HepG2 (cell line): ENCODE results near the gene MAS1L. TPM values are rescaled to one million over a fixed set of nuclear protein-coding genes. Genes with fewer than 3 reads are reported as not detected.

ENCODE experiments used
- ATAC-seq: fragments of 200-7000 bp; cut with Tn5 transposase; 3 replicates; pipeline ENCODE4 v1.9.1; 2020; ENCODE audit warnings: mild to moderate bottlenecking, moderate library complexity
- BruUV-seq: library from RNA; stranded (reverse); fragments of 400-500 nt; replicated peaks from 2 replicates; lab custom pipeline; 2021; lab: Mats Ljungman, UMichigan
- CTCF ChIA-PET: fragments of 300-600 bp; formaldehyde crosslinking; extraction: SDS; loops from one replicate; lab custom pipeline; 2021; ENCODE audit warnings: low total read pairs, inconsistent platforms, low intra/inter-chr PET ratio; lab: Yijun Ruan, JAX
- POLR2A ChIA-PET: fragments of 350-600 bp; sonication (Branson Sonifier 250); formaldehyde crosslinking; loops from one replicate; lab custom pipeline; 2020; ENCODE audit warnings: antibody characterized with exemption, inconsistent platforms; lab: Yijun Ruan, JAX
- DNase-seq: peaks from one replicate; pipeline ENCODE4 v3.0.0-alpha.2; 2015; ENCODE audit warnings: low spot score
- FAIRE-seq: peaks from 3 replicates; lab custom pipeline; 2011; peaks lifted over from hg19 to GRCh38; lab: Jason Lieb, UNC
- H2AFZ ChIP-seq: one replicate; pipeline ENCODE4 v1.6.1; 2011; ENCODE audit warnings: low read length, inconsistent platforms
- H3K27ac ChIP-seq: fragments of 300-600 bp; 3 replicates; pipeline ENCODE4 v1.8.0; 2011; ENCODE audit warnings: mixed run types, mild to moderate bottlenecking, mixed read lengths, low read length, inconsistent platforms; ENCODE audit not compliant: insufficient read depth; ENCODE audit errors: extremely low read length
- H3K27me3 ChIP-seq, 2 experiments: fragments of 200-600 bp in 1 of 2; 2 replicates in 1 of 2; 3 replicates in 1 of 2; pipeline versions ENCODE4 v1.6.0 to v1.8.0; 2011; ENCODE audit warnings: low read length in 2 of 2, mild to moderate bottlenecking in 2 of 2, moderate library complexity in 2 of 2, inconsistent platforms in 1 of 2; ENCODE audit not compliant: insufficient read depth in 2 of 2, control insufficient read depth in 1 of 2
- H3K36me3 ChIP-seq, 2 experiments: fragments of 200-600 bp in 1 of 2; replicated peaks in 1 of 2; 2 replicates in 1 of 2; 3 replicates in 1 of 2; pipeline versions ENCODE4 v1.5.1 to v1.8.0; 2011; ENCODE audit warnings: low read length in 2 of 2, inconsistent platforms in 1 of 2; ENCODE audit not compliant: insufficient read depth in 2 of 2, control insufficient read depth in 1 of 2
- H3K4me1 ChIP-seq: 2 replicates; pipeline ENCODE4 v1.5.1; 2012; ENCODE audit warnings: low read length, inconsistent platforms; ENCODE audit not compliant: insufficient read depth
- H3K4me2 ChIP-seq: 2 replicates; pipeline ENCODE4 v1.6.0; 2011; ENCODE audit warnings: low read depth, low read length, inconsistent platforms
- H3K4me3 ChIP-seq, 3 experiments: fragments of 200-600 bp in 1 of 3; sonication (generic), shearing (Covaris generic) in 1 of 3; replicated peaks in 1 of 3; 2 replicates each; pipeline ENCODE4 v1.5.1; 2011 to 2016; ENCODE audit warnings: low read length in 3 of 3, inconsistent platforms in 2 of 3, low read depth in 2 of 3, mild to moderate bottlenecking in 2 of 3, control low read depth in 1 of 3, mixed read lengths in 1 of 3; ENCODE audit not compliant: insufficient read depth in 1 of 3
- H3K79me2 ChIP-seq: one replicate; pipeline ENCODE4 v1.6.1; 2011; ENCODE audit warnings: low read length, inconsistent platforms; ENCODE audit not compliant: insufficient read depth
- H3K9ac ChIP-seq: 2 replicates; pipeline ENCODE4 v1.6.0; 2011; ENCODE audit warnings: mild to moderate bottlenecking, low read depth, low read length, inconsistent platforms; ENCODE audit not compliant: insufficient read depth
- H3K9me3 ChIP-seq: 2 replicates; pipeline ENCODE4 v1.5.1; 2012; ENCODE audit warnings: mild to moderate bottlenecking, low read length
- H4K20me1 ChIP-seq: 2 replicates; pipeline ENCODE4 v1.6.0; 2011; ENCODE audit warnings: inconsistent platforms, mild to moderate bottlenecking, low read length, moderate library complexity; ENCODE audit not compliant: insufficient read depth
- CREB1 ChIP-seq, 2 experiments: fragments of 450-650 bp in 1 of 2; IDR thresholded peaks; 2 replicates each; pipeline ENCODE4 v1.6.1; 2016 to 2017; ENCODE audit warnings: control low read depth in 1 of 2, mild to moderate bottlenecking in 1 of 2, missing compliant biosample characterization in 1 of 2, missing genetic modification characterization in 1 of 2
- ELK4 ChIP-seq: sonication (generic); formaldehyde crosslinking; IDR thresholded peaks from 2 replicates; pipeline ENCODE4 v1.9.0; 2021; ENCODE audit warnings: missing genetic modification reagents, borderline replicate concordance
- IKZF5 ChIP-seq: IDR thresholded peaks from 2 replicates; pipeline ENCODE4 v1.6.1; 2018; ENCODE audit warnings: missing genetic modification reagents, mild to moderate bottlenecking, missing compliant biosample characterization
- KAT7 ChIP-seq: IDR thresholded peaks from 2 replicates; pipeline ENCODE4 v1.6.1; 2018; ENCODE audit warnings: borderline replicate concordance, missing compliant biosample characterization
- MTA3 ChIP-seq: sonication (generic); formaldehyde crosslinking; IDR thresholded peaks from 2 replicates; pipeline ENCODE4 v1.4.0; 2020; ENCODE audit warnings: missing genetic modification reagents
- SAP130 ChIP-seq: IDR thresholded peaks from 2 replicates; pipeline ENCODE4 v1.6.1; 2016; ENCODE audit warnings: low read depth
- SNAPC4 ChIP-seq: sonication (generic); formaldehyde crosslinking; IDR thresholded peaks from 2 replicates; pipeline ENCODE4 v1.4.0; 2020; ENCODE audit warnings: mild to moderate bottlenecking, missing genetic modification reagents
- SUZ12 ChIP-seq: fragments of 150-350 bp; IDR thresholded peaks from 2 replicates; pipeline ENCODE4 v1.6.1; 2014; ENCODE audit warnings: low read depth, low read length
- ZBTB25 ChIP-seq: IDR thresholded peaks from 2 replicates; pipeline ENCODE4 v1.6.1; 2018; ENCODE audit warnings: missing genetic modification reagents
- ZNF101 ChIP-seq: sonication (generic); formaldehyde crosslinking; IDR thresholded peaks from 2 replicates; pipeline ENCODE4 v1.4.0; 2020; ENCODE audit warnings: mild to moderate bottlenecking, low read depth, missing genetic modification reagents, borderline replicate concordance
- ZNF18 ChIP-seq: sonication (generic); formaldehyde crosslinking; IDR thresholded peaks from 2 replicates; pipeline ENCODE4 v1.8.0; 2022; ENCODE audit warnings: mild to moderate bottlenecking, missing genetic modification reagents; ENCODE audit not compliant: insufficient replicate concordance
- ZNF235 ChIP-seq: sonication (generic); formaldehyde crosslinking; IDR thresholded peaks from 2 replicates; pipeline ENCODE4 v1.8.1; 2023; ENCODE audit warnings: mild to moderate bottlenecking, missing genetic modification reagents, borderline replicate concordance
- ZSCAN30 ChIP-seq: sonication (generic); formaldehyde crosslinking; IDR thresholded peaks from 2 replicates; pipeline ENCODE4 v1.5.0; 2020; ENCODE audit warnings: mild to moderate bottlenecking, missing genetic modification reagents
- WGBS: methylation state at CpG from one replicate; pipeline ENCODE4 v1.1.6; 2017; ENCODE audit warnings: low lambda C conversion rate; 5-methylcytosine and 5-hydroxymethylcytosine counted together
- in situ Hi-C: cut with HindIII; loops from 2 replicates; pipeline ENCODE4 v1.10.0; 2017; ENCODE audit warnings: low pct_unique_long_range_greater_than_20kb; ENCODE audit not compliant: extremely low pct_ligation_motif_present
- intact Hi-C: fragments of 100-400 bp; cut with micrococcal nuclease; formaldehyde crosslinking; loops from one replicate; pipeline ENCODE4 v1.10.0; 2022; ENCODE audit not compliant: unreplicated experiment
- polyA plus RNA-seq, 8 experiments: library from polyadenylated mRNA; depleted of rRNA in 3 of 8; stranded (reverse) in 7 of 8; unstranded in 1 of 8; fragments of >200 nt; fragmentation: Illumina TruSeq in 4 of 8; extraction: Trizol in 4 of 8; gene quantifications; 2 replicates each; pipeline versions ENCODE4 v1.2.1 to v1.2.3, GENCODE V29; 2011 to 2016; ENCODE audit warnings: low read depth in 4 of 8, missing spikeins in 1 of 8, mixed read lengths in 1 of 8; ENCODE audit not compliant: insufficient read depth in 1 of 8
- total RNA-seq, 5 experiments: library from RNA; depleted of rRNA; stranded (reverse); fragments of >200 nt; fragmentation: Illumina TruSeq; extraction: Trizol; gene quantifications; 2 replicates each; pipeline ENCODE4 v1.2.3, GENCODE V29; 2016; ENCODE audit warnings: low read depth in 1 of 5

The MAS1L gene
- total and polyA plus RNA-seq, 2 of the 13 experiments (the other 11 are each of a cell fraction or from before 2014, with no cell fraction given): not detected

- DNase-seq (no peak), FAIRE-seq (no peak), ATAC-seq (no peak)
- Histone ChIP-seq H2AFZ (no peak overlapping the region), H3K4me3 (no peak overlapping the region), H3K4me1 (0 out of 2 replicates have a peak, but pooled peaks cover 4% of the 10 kb centered on the region), H3K27me3 (peaks cover 0 to 17% of the 10 kb centered on the region in 2 experiments; a peak in 2 of 5 replicates), H3K27ac (no peak overlapping the region), H4K20me1 (no peaks in the 10 kb centered on the region), H3K9ac (no peak overlapping the region), H3K79me2 (no peaks in the 10 kb centered on the region), H3K9me3 (no peaks in the 10 kb centered on the region), H3K36me3 (no peaks in the 10 kb centered on the region), H3K4me2 (no peak overlapping the region)
- no TSS peak for BruUV-seq
- ChIA-PET POLR2A (no interaction called here), CTCF (no interaction called here)
- WGBS: 13% methylated on average over 11 of the region's 11 CpGs
- intact Hi-C loops: no loop called here
- in situ Hi-C loops: no loop called here
- TF ChIP-seq ELK4 (CRISPR knock-in tag) (no peak), ZNF101 (CRISPR knock-in tag) (no peak), ZSCAN30 (no peak), SAP130 (CRISPR knock-in tag) (no peak), ZNF18 (CRISPR knock-in tag) (no peak), SNAPC4 (CRISPR knock-in tag) (no peak), CREB1 (IDR thresholded peaks at IDR 0.05) (no peak), CREB1 (CRISPR knock-in tag; IDR thresholded peaks at IDR 0.05) (no peak), IKZF5 (CRISPR knock-in tag) (no peak), MTA3 (no peak), SUZ12 (no peak), ZNF235 (CRISPR knock-in tag) (no peak), ZBTB25 (CRISPR knock-in tag) (no peak), KAT7 (CRISPR knock-in tag) (no peak)
Observed at GRCh38 chr6:29506446-29507067, 18.8 kb upstream of the MAS1L start.
